ENCODE data around the gene GSTA3.
A peak's percentile ranks its signal among the peaks of the same experiment; 100 is the strongest.
"Not testable (repeated sequence)": the region's sequence is repeated elsewhere in the genome, so short reads cannot be mapped to it uniquely, and the experiment has no call there.

GSTA3 gene

DNA sequence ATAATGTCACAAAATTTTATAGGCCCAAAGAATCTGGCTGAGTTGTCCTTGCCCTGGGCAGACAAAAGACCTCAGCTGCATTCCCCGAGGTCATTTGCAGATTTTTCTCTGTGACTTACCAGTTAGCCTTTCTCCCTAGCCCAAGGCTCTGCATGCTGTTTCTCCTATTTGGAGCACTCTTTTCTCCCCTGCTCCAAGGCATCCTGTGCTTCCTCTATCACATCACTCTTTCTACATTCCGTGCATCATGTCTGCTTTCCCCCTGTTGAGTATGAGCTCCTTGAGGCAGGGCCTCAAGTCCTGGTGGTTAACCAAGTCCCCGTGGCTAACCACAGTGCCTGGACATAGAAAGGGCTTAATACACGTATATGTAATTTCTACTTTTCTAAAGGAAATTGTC is 593 bp upstream of the GSTA3 start:
- no peak for DNase-seq

DNA sequence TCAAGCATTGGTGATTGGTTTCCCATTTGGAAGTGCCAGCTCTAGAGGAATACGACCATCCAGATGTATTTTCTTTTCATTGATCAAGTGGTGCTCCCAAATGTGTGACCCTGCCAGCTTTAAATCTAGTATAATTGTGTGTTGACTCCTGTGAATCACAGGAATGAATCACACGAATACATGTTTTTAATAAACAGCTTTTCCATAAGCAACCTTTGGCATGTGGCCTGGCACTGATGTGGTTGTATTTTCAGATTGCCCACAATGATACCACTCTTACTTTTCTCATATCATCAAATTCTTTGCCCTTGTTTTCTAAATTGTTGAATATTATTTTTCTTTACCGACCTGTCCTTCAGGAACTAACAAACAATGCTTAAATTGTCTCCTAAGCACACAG is 367 bp downstream of the GSTA3 start:
- DNase-seq, result no peak

DNA sequence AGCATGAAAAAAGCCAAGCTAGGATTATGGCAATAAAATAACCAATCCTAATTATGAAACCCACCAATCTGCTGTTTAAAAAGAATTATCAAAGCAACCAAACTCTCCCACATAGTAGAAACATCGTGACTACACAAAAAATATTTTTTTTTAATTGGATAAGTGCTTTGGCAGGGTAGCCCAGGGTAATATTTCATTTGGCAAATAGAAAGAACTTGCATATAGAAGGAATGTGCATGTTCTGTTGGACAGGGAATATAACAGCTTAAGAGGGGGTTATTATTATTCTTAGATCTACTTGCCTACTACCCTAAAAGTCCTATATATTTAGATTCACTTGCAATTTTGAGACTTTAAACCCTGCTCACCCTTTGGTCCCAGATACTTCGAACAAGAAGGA is 972 bp downstream of the GSTA3 start:
- DNase-seq, result no peak

DNA sequence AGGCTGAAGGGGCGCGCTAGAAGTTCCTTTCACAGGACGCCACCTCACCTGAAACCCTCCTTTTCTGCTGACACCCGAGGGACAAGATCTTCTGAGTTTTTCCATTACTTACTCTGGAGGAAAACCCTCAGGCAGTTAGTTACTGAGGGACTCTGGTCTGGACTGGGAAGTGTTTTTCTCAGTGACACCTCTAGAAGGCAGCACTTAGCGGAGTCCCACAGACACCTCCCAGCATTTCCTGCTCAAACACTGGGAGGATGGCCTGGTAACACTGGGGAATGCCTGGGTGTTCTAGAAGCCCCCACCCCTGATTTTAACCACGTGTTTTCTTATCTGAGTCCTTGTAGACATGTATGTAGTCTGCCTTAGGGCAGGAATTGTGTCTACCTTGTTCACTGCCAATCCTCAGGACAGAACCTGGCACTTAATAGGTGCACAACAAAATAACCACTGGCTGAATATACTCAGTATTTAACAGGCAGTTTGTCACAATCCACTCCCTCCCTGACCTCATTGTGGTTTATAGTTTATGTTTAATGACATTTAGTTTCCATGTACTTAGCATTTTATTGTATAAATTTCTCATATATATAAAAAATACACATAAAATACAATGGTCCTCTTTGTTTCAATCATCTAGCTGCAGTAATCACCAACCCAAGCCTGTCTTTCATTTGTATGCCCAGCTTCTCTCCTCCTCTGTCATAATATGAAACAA is 4.8 kb downstream of the GSTA3 start:
- DNase-seq, result peak in 1 of 2 donors; percentile 6

DNA sequence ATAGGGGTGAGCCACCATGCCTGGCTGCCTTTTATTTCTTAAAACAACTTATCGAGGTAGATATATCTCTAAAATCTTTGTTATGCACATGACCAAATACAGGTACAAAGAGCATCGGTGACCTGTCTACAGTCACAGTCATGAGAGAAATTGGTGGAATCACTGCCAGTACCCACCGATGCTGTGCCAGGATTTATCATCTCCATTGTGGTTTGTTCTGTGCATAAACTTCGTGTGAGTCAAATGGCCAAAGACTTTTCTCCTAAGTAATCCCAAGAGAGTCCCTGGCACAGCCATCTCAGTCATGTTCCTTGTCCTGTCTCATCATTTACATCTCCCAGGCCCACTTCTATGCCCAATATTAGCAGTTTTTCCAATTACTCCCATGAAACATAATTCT is 9.0 kb downstream of the GSTA3 start:
- no peak for DNase-seq

DNA sequence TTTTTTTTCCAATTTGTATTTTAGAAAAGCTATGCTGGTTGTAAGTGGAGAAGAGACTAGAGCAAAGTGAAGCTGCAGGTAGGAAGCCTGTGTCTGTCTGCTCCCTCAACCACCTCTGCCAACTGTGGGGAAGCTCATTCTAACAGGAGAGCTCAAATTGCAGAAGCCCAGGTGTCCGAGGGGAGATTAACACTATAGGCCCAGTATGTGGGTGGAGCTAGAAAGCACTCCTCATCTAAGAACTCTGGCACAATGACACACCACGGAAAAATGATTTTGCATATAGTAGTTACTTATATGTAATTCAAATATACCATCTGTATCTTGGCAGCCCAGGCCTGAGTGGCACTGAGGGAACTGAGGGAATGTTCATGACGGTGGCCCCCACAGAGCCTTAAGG is 13.7 kb downstream of the GSTA3 start:
- DNase-seq, result not testable (repeated sequence)

DNA sequence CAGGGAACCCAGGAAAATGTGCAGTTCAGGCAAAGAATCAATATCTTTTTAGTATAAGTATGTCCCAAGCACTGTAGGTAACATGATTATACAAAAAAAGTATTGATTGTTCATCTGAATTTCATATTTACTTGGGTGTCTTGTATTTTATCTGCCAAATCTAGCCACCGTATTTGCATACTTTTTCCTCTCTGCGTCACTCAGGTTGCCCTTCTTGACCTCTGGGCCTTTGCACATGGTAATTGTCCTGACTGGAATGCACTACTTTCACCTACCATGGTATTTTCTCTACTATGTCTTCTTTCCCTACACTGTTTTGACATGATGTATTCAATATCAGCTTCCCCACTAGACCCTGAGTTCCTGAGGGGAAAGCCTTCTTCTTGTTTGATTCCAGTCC is 15.2 kb downstream of the GSTA3 start:
- DNase-seq, result no peak

DNA sequence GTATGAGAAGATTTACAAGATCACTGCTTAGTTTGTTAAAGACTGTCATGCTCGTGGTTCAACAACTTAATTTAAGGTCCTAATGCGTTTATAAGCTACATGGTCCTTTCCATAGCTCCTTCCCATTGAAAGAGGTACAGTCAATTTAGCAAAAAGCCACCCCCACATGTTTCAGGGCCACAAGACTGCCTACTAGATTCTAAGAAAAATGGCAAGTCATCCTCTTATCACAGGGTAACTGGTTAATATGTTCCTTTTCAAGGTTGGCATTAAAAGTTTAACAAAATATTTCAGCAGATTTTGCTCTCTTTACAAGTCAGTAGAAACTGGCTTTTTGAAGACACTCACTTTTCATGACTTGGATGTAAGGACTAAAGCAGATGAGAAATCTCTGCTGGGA is 15.7 kb downstream of the GSTA3 start:
- no peak for DNase-seq

DNA sequence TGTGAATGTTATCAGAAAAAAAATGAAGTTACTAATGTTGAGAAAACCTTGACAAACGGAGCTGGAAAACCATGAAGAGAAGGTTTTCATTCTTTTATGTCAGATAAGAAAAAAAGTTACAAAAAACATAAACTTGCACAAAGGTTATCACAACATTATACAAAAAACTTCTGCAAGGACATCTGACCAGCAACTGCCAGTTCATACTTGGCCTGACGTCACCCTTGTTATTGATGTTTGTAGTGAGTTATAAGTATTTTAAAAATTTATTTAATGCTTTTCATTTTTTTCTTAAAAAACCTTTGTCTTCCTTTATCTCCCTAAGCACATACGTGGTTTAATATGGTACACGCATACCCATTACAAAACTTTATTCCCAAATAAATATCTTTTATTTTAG is 16.3 kb downstream of the GSTA3 start:
- DNase-seq, result no peak

DNA sequence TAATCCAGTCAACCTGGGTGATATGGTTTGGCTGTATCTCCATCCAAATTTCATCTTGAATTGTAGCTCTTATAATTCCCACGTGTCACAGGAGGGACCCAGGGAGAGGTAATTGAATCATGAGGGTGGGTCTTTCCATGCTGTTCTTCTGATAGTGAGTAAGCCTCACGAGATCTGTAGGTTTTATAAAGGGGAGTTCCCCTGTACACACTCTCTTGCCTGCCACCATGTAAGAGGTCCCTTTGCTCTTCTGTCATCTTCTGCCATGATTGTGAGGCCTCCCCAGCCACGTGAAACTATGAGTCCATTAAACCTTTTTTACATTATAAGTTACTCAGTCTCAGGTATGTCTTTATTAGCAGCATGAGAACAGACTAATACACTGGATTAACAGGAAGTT is 19.5 kb downstream of the GSTA3 start:
- no peak for DNase-seq

DNA sequence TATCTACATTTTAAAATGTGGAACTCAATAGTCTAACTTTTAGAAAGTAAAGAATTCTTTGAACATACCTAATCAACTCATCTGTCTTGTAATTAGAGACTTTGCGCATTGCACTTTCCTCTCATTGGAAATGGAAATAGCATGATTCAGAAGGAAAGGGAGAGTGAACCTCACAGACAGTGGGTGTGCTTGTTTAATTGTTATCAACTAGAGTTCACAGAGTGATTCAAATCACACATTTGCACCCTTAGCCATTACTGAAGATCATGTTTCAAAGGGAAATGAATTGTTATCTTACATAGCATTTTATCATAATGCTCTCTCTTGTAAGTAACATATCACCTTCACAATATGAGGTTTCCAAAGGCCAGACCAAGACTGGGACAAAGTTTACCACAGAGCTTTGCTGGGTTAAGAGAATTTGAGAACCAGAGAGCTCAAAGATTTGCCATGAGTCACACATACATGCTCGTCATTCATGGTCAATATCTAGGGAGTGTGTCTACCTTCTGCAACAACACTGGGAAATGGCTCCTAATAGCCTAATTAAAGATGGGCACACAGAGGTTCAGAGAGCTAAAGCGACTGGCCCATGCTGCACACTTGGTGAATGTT is 21.5 kb downstream of the GSTA3 start:
- DNase-seq, result no peak

DNA sequence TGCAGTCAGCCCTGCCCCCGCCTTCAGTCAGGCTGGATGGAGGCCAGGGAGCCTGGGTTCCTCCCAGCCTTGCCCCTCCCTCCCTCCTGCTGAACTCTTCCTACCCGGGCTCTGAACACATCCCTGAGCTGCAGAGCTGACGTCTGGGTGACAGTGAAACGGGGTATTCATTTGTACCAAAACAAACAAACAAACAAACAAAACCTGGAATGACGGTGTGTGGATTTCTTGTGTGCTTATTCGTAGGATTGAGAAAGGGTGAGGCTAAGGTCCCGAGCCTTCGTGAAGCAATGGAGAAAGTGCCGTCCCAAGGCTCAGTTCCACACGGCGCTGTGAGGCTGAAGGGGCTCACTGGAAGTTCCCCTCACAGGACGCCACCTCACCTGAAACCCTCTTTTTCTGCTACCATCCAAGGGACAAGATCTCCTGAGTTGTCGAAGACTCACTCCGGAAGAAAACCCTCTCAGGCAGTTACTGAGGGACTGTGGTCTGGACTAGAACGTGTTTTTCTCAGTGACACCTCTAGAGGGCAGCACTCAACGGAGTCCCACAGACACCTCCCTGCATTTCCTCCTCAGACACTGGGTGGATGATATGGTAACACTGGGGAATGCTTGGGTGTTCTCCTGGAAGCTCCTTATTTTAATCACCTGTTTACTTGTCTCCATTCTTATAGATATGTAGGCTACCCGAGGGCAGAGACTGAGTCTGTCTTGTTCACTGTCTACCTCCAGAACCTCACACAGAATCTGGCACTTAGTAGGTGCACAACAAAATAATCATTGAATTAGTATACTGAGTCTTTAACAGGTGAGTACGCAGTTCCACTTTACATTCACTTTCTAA is 27.3 kb downstream of the GSTA3 start:
- DNase-seq, result peak; percentile 61 to 71

DNA sequence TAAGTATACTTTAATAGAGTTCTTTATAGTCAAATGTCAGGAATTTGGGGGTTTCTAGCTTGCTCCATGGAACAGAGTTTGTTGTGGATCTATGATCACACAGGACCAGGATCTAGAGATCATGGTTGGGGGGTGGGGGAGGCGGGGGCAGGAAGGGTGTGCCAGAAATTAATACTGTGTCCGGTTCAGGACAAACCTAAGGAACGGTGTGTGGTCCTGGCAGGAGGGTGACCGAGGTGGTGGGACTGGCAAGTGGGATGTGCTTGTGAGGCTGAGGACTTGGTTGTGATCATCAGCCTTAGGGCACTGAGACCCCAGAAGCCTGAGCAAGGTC is 27.9 kb downstream of the GSTA3 start:
- no peak for DNase-seq

DNA sequence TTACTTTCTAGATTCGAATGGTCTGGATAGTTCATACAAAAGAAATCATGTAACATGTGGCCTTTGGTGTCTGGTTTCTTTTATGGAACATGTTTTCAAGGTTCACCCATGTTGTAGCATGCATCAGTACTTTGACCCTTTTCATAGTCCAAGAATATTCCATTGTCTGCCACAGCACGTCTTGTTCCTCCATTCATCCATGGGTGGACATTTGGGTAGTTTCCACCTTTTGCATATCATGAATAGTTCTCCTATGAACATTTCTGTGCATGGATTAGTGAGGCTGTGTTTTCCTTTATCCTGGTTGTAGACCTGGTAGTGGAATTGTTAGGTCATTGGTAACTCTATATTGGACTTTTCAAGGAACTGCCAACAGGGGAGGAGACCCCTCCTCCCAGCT is 31.7 kb downstream of the GSTA3 start:
- no peak for DNase-seq

DNA sequence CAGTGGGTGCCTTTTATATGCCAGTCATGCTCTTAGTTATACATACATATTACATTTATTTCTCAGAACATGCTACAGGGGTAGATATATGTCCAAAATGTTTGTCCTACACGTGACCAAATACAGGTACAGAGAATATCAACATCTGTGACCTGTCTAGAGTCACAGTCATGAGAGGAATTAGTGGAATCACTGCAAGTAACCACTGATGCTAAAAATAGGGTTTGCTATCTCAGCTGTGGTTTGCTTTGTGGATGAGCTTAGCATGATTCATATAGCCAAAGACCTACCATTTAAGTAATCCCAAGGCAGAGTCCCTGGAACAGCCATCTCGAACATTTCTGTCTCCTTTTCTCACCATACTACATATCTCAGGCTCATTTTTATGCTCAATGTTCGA is 32.3 kb downstream of the GSTA3 start:
- DNase-seq, result no peak

DNA sequence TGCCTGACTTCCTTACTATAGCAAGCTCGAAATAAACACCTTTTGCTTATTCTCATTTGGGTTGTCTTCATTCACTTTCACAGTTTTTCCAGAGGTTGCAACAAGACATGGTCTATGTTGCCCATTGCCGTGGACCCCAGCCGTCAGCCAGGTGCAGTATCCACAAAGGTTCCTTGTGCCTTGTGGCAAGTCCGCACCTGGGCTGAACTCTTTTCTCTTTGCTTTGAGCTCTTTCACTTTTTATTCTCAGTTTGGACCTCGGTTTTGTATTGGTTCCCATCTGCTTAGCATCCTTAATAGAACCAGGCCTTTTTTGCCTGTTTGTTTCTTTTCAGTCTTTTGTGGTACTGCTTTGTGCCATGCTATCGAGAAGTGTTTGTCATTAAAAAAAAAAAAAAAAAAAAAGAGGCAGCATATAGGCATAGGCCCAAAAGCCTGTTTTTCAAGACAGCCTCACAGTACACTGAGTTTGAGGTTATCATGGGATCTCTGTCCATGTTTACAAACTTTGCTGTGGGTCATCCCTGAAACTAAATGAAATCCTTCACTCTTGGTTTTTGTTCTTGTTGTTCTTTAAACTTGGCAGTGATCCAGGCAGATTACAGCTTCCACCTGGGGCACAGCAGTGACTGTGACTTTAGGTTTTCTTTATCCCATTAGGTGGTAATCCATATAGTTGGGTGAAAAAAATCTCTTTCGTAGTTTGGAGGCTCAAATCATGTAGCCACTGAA is 33.3 kb downstream of the GSTA3 start:
- no peak for DNase-seq

DNA sequence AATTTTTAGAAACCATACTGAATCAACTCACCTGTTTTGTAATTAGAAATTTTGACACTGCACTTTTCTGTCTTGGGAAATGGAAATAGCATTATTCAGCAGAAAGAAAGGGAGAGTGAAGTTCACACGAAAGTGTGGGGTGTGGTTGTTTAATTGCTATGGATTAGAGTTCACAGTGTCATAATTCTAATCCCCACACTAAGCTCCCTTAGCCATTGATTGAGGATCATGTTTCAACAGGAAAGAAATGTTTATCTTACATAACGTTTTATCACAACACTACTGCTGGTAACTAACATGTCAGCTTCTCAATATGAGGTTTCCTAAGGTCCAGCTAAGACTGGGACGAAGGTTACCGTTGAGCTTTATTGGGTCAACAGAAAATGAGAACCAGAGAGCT is 37.5 kb downstream of the GSTA3 start:
- no peak for DNase-seq

DNA sequence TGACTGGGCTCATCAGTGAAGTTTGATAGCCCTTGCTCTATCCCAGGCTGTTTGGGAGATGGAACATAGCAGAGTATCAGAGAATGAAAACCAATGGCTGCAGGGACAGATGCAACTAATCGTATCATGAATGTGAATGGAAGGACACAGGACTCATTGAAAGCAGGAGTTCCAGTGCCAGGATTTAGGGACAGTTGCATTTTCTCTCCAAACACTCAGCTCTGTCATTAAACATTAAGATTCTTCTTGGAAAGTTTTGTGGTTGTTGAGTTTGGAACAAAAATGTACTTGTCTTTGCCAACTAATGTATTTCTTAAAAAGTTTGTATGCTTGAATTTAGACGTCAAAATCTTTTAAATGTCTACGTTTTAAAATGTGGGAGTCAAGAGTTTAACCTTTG is 37.9 kb downstream of the GSTA3 start:
- no peak for DNase-seq

DNA sequence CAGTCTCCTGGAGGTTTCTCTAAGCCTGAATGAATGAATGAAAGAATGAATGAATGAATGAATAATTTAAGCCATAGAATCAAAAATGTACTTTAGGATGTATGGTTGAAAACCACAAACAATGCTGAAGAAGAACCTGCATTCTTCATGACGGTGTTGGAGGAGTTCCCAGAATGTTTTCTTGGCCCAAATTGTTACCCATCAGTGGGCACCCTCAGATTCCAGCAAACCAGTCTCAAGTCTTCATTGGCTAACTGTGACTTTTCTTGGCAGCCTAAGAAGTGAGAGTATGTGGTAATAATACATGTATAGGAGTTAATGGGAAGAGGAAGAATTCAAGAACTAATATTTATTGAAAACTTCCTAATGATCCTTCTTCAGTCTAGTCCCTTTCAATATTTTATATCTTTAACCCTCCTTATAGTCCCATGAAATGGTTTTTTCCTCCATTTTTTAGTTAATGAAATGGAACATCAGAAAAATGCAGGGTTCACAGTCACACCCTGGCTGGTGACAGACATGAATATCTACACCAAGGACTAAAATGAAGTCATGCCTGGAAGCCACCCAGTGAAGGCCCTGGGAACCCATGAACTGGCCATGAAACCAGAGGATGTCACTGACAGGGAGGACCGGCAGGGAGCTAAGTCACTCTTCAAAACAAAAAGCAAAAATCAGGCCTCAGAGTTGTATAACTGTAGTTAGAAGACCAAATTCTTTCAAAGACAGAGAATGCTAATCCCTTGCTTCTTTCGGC is 39.0 kb downstream of the GSTA3 start:
- not testable (repeated sequence) for DNase-seq

DNA sequence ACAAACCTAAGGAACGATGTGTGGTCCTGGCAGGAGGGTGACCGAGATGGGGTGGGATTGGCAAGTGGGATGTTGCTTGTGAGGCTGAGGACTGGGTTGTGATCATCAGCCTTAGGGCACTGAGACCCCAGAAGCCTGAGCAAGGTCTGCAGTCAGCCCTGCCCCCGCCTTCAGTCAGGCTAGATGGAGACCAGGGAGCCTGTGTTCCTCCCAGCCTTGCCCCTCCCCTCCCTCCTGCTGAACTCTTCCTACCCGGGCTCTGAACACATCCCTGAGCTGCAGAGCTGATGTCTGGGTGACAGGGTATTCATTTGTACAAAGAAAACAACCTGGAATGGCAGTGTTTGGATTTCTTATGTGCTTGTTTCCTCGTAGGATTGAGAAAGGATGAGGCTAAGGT is 40.6 kb downstream of the GSTA3 start:
- not testable (repeated sequence) for DNase-seq

DNA sequence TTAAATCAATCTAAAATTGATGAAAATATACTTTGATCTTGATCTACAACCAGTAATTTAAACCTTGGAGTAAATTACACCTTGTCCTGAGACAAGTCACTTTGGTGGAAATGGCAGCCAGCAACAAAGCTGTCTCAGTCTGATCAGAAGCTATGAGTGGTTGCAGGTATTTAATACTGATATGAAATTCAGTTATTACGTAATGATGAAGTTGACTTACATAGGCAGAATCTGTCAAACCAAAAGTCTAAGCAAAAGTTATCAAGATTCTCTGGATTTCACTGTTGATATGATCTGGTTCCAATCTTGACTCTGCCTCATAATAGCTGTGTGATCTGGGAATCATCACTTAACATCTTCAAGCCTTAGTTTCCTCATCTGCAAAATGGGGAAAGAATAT is 41.3 kb downstream of the GSTA3 start:
- DNase-seq, result no peak

DNA sequence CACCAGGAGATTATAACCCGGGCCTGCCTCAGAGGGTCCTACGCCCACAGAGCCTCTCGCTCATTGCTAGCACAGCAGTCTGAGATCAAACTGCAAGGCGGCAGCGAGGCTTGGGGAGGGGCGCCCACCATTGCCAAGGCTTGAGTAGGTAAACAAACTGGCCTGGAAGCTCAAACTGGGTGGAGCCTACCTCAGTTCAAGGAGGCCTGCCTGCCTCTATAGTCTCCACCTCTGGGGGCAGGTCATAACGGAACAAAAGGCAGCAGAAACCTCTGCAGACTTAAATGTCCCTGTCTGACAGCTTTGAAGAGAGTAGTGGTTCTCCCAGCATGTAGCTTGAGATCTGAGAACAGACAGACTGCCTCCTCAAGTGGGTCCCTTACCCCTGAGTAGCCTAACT is 48.3 kb downstream of the GSTA3 start:
- not testable (repeated sequence) for DNase-seq

DNA sequence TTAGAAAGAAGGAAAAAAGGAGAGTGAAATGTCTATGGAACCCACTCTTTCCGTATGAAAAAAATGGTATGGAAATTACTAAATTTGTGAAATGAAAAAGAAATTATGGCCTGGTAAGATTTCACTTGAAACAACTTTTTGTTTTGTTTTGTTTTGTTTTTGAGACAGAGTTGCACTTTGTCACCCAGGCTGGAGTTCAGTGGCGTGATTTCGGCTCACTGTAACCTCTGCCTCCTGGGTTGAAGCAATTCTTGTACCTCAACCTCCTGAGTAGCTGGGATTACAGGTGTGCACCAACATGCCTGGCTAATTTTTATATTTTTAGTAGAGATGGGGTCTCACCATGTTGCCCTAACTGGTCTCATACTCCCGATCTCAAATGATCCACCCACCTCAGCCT is 51.1 kb downstream of the GSTA3 start:
- no peak for DNase-seq
